Femur (tissue), 1 donor: ENCODE data around the gene PICK1.

Experiments
- DNase-seq: peaks from one replicate; pipeline ENCODE4 v3.0.0-alpha.2; 2017

PICK1 gene

GRCh38 chr22:38049812-38050619, 7.2 kb upstream of the PICK1 start:
- DNase-seq, result no peak

DNA sequence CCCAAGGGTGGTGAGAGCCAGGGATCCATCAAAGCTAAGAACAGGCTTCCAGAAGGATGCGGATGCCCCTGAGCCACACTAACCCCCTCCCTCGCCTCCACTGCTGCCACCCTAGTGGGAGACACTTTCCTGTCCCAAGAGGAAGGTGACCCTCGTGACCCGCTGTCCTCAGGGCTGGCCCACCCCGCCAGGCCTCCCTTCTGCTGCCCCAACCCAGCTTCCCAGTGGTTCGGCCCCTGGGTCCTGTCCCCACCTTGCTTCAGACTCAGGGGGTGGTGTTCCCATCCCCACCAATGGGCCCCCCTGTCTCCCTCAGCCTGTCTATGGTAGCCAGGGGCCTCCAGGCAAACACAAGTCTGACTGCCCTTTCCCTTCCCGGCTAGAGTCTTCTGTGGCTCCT, 6.5 kb upstream of the PICK1 start:
- no peak for DNase-seq

DNA sequence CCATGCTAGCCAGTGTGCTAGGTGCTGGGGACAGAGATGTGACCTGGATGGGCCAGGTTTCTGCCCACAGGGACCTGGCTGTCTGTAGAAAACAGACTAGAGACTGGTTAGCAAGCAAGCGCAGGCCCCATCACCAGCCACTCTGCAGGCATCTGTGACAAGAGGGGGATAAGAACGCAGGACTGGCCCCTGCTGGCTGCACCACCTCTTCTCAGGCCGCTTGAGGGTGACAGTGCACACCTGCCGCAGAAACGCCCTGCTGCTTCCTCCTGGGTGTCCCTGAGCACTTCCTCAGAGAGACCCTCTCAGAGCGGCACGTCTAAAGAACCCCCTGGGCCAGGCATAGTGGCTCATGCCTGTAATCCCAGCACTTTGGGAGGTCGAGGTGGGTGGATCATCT, 5.9 kb upstream of the PICK1 start:
- no peak for DNase-seq

DNA sequence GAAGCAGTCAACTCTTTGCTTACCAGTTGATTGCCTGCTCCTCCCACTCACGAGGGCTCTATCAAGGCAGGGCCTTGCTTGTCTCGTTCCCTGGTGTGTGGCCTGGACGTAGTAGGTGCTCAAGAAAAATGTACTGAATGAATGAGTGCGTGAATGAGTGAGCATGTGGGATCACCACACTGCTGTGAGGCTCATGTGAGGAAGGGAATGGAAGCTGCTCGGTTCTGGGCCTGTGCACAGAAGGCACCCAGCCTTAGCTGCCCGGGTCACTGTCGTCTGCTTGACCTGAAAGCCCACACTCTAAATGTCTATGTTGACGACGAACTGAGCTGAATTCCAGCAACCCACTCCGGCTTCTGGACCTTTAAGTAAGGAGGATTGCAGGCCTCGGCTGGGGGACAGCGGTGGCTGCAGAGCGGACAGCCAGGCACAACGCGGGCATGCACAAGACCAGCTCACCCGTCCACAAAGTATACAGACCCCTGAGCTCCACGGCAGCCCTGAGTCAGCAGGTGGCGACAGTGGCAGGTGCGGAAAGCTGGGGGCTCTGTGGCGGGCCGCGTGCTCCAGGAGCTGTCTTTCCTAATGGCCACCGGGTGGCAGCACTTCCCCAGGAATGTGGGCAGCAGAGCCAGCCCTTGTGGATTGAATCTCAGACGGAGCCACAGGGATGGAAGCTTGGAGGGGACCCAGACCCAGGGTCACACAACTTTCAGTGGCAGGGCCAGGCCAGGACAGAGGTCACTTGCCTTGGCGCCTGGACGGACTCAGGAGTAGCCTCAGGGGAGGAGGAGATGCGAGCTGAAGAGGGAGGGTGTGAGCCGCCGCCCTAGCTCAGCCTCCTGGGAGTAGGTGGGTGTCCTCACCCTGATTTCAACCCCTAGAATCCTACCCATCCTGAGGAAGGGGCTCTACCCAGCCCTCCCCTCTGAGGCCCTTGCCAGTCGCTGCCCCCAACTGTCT, 5.0 kb upstream of the PICK1 start:
- peak; percentile 88 for DNase-seq

DNA sequence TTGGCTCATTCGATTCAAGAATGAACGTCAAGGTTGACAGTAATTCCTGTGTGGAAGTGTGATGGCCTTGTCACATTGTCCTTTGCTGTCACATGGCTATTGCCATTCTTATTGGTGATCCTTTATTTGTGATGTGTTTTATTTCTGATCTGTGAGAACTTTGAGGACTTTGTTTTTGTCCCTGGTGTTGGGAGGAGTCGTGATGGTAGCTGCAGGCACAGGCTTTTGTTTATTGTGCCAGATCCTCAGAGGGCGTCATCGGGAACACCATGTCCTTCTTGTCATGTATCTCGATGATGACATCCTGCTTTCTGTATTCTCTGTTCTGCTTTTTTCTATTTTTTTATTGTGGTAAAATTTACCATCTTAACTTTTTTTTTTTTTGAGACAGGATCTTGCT, 5.6 kb downstream of the PICK1 start:
- DNase-seq, result no peak

DNA sequence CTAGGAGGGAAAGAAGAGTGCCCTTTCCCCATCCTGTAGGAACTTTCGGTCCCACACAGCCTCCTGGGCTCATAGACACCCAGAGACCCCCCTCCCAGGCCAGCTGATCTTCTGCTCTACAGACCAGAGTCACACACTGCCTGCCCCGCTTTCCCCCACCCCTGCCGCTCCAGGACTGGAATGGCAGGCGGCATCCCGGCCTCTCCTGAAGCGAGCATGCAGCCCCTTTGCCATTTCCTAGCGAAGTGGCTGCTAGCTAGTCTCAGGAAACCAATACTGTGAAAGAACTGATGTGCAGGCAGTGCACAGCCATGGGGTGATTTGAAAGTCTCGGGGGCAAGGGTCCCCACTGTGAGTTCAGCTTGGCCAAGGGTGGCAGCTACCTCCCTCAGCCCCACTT, 8.3 kb downstream of the PICK1 start:
- DNase-seq, result no peak

- DNase-seq, result no peak
Observed at GRCh38 chr22:38066381-38067027, 9.3 kb downstream of the PICK1 start.

- DNase-seq, result no peak
Observed at GRCh38 chr22:38067028-38067415, 9.8 kb downstream of the PICK1 start.

- DNase-seq, result no peak
Observed at GRCh38 chr22:38067761-38068360, 10.7 kb downstream of the PICK1 start.

- DNase-seq, result no peak
Observed at GRCh38 chr22:38068641-38069371, 11.6 kb downstream of the PICK1 start.

GRCh38 chr22:38069372-38070249, 12.4 kb downstream of the PICK1 start:
- DNase-seq, result peak; percentile 94

DNA sequence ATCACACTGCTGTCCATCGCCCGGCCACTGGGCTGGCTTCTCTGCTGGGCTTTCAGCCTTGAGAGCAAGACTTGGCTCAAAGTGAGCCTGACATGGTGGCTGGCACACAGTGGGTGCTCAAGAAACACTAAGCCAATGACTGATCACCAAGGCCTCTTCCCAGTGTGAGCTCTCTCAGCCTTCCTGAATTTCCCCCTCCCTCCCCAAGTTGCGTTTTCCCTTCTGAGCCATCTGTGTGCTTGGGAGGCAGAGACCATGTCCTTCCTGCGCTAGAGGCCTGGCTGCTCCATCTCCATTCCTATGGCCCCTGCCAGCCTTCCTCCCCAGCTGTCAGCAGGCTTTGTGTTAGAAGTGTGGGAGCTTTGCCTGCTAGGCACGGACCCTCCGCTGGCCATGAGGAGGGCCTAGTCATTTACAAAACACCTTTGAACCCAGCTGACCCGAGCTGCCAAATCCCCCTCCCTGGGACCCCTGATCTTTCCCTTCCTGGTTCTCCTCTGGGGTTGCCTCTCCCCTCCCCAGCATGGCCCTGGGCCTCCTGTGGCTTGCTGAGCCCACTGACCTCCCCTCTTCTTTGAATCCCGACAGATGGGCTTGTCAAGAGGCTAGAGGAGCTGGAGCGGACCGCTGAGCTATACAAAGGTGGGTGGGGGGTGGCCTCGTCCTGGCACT, 13.2 kb downstream of the PICK1 start:
- no peak for DNase-seq

DNA sequence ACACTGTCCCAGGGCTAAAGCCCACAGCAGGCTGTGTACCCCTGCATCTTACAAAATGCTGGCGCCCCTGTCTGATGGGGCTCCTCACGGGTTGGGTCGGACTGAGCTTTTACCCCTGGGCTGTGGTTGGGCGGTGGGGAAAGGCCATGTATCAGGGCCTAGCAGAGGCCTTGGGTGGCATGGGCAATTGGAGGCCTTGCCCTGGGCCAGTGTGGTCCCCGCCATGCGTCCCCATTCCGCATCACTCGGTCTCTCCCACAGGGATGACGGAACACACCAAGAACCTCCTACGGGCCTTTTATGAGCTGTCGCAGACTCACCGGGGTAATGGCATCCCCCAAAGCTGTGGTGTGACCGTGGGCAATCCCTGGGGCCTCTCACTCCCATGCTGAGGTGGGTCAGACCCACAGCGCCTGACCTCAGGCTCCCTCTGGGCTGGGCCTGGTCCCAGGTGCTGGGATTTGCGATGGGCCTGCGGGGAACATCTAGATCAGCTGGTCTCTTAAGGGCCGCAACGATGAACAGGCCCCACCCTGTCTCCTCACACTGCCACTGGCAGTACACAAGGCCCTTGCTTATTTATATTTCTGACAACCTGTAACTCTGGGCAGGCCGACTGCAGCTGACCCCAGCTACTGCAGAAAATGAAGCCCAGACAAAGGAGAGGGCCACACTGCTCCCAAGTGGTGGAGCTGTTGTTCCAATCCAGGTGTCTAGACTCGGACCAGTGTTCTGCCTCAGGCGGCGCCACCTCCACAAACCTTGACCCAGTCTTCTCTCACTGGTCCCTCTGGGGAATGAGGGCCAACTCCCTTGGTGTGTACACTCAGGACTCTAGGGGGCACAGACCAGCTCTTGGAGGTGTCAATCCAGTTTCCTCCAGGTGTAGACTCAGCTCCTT, 14.5 kb downstream of the PICK1 start:
- no peak for DNase-seq

DNA sequence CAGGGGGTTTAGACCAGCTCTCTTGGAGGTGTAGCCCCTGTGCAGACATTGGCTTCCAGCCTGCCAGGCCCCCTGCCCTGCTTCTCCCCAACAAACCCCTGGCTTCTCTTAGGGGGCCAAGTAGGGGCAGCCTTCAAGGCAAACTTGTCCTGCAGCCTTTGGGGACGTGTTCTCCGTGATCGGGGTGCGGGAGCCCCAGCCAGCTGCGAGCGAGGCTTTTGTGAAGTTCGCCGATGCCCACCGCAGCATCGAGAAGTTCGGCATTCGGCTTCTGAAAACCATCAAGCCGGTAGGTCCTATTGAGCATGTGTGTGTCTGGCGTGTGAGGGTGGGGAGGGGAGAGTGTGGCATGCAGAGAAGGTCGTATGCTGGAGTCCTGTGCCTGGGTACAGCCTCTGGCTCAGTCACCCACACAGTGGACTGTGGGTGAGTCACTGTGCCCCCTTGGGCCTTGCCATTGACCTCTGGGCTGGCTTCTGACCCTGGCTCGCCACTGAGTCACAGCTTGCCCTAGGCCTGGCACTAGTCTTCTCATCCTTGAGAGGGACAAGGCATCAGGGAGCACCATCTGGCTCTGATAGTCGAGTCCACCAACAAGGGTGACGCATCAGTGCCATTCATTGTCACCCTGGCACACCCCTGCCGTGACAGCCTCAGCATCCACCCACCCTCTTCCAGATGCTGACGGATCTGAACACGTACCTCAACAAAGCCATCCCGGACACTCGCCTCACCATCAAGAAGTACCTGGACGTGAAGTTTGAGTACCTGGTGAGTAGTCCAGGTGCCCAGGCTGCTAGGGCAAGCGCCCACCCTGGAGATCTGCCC, 15.3 kb downstream of the PICK1 start:
- DNase-seq, result no peak

- DNase-seq, result no peak
Observed at GRCh38 chr22:38073150-38074130, 16.2 kb downstream of the PICK1 start.

DNA sequence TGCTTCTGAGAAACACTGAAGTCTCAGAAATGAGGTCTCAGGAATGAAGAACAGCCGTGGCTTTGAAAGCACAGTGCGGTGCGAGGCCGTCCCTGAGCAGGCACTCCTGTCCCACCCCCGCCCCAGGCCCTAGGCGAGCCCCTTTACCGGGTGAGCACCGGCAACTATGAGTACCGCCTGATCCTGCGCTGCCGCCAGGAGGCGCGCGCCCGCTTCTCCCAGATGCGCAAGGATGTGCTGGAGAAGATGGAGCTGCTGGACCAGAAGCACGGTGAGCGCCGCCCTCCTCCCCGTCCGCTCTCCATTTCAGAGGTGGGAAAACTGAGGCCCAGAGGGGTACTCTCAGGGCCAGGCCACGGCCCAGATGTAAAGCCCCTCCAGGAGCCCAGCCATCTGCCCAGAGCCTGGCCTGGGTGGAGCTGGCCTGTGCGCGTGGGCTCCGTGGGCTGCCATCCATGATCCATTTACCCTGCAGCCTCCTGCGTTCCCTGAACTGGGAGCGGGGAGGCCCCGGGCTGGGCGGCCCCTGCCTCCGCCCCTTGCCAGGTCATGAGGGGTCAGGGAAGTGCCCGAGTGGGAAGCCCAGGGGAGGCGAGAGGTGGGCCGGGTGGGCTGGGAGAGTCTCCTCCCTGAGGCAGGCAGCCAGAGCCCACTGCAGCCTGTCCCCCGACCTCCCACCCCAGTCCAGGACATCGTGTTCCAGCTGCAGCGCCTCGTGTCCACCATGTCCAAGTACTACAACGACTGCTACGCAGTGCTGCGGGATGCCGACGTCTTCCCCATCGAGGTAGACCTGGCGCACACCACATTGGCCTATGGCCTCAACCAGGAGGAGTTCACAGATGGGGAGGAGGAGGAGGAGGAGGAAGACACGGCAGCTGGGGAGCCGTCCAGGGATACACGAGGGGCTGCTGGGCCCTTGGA, 17.2 kb downstream of the PICK1 start:
- no peak for DNase-seq
